NCI-H146 treated with DMSO at 0.1 percent for 48 hours (cell line): ENCODE data around the gene ETF1.
"Not testable (repeated sequence)": the region's sequence is repeated elsewhere in the genome, so short reads cannot be mapped to it uniquely, and the experiment has no call there.

Experiments
- DNase-seq: peaks from one replicate; lab custom pipeline; 2025; ENCODE audit not compliant: unreplicated experiment; lab: John Stamatoyannopoulos, UW

ETF1 gene

DNA sequence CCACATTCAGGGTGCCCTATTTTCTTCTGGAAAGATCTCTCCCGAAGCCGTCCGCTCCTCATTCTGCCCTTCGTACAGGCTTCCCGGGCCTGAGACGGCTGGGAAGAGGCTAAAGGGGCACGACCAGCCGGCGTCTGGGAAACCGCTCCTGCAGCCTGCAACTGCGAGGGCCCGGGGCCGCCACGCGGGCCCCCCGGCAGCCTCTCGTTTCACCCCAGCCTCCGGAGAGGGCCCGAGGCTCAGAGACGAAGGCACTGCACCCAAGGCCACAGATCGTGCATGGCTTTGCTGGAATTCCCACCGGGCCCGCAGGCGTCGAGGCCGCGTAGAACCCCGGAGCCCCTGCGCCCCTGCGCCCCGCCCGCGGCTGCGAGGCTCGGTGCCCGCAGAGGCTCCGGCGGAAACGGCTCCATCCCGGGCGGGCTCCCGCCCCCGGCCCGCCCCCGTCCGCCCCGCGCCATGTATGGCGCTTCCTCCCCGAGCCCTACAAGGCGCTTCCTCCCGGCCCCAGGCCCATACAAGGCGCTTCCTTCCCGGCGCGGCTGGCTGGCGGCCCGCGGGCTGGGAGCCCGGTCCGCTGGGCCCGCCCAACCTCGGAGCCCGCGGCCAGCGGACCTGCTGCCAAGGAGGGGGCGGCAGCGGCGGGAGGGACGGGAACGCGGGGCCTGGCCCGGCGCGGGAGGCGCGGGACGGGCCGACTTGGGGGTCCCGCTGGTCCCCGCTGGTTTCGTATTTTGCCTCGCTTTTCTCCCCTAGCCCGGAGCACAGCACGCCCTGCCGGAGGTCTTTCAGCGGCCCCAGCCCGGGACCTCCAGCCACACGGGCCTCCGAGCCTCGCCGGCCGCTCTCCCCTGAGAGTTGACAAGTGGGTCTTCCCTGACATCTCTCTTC is 51.1 kb downstream of the ETF1 start:
- peak; percentile 44 for DNase-seq

DNA sequence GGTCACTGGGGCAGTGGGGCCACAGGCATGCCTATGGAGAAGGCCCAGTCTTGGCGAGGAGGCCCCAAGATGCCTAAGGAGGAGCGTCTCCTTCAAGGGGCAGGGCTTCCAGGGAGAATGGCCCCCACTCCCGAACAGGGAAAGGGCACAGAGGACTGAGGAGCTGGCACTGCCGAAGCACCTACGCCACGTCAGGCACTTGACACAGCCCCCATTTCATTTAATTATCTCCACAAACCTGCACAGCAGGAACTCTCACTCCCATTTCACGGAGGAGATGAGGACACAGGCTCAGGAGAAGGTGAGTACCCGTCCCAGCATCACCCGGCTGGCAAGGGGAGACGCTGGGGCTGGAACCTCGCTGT is 51.8 kb downstream of the ETF1 start:
- DNase-seq: no peak

DNA sequence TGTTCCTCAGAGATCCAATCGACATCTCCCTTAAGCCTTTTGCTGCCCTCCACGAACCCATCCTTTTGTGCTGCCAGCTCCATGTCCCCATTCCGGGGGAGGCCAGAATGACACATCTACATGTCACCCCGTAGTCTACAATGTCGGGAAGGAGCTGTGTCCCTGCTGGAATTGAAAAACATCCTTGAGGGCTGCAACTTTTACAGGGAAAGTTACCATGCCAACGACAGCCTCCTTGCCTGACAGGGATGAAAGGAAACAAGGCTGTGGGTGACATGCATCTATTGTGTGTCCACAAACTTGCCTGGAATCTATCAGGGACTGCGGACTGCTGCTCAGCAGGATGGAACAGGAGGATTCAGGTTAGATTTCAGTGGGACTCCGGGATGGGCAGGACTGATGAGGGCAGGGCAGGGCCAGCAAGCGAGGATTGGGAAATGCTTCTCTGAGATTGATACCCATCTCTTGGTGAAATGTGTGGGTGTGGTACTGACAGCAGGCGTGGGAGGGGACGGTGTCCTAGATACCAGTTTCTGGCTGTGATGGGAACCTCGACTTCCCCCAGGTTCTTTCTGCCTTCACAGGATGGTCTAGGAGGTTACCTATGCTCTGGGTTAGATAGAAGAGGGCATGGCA is 52.3 kb downstream of the ETF1 start:
- no peak for DNase-seq

DNA sequence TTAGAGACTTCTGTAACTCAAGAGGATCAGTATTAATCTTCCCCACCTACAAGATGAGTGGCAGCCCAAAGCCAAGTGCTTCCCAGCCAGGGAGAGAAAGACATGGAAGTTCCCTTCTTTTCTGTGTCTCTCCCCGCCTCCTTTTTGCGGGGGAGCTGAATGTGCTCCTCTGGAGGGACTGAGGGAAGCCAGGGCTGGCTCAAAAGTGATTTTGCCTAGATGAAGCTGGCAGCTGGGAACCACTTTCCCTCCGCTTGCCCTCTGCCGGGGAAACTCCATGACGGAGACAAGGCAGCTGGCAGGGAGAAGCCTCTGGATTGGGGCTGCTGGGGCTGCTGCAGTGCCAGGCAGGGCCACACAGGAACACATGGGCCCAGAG is 53.4 kb downstream of the ETF1 start:
- DNase-seq: no peak

DNA sequence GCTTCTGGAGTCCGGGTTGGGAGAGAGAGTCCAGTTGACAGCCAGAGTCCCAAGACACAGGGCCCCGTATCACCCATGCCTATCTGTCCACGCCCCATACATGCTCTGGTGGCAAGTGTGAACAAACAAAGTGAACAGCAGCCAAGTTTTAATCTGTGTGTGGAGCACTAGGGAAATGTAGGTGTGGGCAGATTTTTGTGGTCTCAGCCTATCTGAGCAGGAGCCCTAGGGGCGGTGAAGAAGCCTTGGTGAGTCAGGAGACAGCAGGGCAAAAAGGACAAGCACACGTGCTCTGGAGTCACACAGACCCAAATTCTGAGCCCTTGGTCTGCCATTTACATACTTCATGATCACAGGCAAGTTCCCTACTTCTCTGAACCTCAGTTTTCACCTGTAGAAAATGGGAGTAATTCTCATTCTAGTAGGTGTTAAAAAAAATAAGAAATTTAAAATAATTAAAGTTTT is 54.5 kb downstream of the ETF1 start:
- no peak for DNase-seq

DNA sequence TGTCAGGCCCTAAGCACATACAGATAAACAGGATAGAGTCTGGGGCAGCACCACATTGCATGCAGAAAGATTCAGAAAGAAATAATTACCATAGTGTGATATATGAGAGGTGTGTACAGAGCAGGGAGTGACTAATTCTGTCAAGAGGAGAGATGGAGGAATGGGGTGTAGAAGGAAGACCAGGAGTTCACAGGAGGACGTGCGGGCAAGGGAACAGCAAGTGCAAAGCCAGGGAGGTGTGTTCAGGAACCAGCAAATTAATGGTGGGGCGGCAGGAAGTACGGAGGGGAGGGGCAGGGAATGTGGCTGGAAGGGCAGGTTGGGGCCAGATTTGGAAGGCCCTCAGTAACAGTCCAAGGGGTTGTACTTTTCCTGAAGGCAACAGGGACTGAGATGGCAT is 60.4 kb downstream of the ETF1 start:
- DNase-seq: no peak

DNA sequence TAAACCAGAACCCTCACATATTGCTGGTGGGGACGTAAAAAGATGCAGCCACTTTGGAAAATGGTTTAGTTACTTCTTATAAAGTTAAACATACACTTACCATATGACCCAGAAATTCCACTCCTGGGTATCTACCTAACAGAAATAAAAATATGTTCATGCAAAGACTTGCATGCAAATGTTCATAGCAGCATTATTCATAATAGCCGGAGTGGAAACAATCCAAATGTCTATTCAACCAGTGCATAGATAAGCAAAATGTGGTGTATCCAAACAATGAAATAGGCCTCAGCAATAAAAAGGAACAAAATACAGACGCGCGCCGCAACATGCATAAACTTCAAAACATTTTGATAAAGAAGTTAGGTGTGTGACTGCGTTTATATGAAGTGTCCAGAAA is 66.1 kb downstream of the ETF1 start:
- DNase-seq: no peak

DNA sequence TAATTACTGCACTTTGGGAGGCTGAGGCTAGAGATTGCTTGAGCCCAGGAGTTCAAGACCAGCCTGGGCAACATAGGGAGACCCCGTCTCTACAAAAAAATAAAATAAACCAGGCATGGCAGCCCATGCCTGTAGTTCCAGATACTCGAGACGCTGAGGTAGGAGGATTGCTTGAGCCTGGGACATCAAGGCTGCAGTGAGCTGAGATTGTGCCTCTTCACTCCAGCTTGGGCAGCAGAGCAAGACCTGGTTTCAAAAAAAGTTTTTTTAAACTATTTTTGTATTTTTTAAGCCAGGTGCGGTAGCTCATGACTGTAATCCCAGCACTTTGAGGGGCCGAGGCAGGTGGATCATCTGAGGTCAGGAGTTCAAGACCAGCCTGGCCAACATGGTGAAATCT is 69.9 kb downstream of the ETF1 start:
- DNase-seq: not testable (repeated sequence)

DNA sequence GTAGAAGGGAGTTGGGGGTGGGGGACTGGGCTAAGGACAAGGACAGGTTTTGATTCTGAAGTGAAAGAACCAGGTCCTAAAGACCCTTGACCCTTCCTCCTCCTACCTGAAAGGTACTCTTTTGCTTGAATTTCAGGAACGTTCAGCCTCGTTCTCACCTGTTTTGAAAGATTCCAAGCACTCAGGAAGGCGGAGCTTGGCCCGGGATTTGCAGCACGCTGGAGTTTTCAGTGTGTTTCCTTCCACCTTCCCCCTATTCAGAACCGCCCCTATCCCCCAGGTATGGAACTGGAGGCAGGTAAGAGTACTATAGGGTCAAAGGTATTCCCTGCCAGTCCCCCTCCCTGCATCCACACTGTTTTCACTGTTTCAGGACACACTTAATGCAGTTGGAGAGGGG is 70.7 kb downstream of the ETF1 start:
- DNase-seq: no peak

DNA sequence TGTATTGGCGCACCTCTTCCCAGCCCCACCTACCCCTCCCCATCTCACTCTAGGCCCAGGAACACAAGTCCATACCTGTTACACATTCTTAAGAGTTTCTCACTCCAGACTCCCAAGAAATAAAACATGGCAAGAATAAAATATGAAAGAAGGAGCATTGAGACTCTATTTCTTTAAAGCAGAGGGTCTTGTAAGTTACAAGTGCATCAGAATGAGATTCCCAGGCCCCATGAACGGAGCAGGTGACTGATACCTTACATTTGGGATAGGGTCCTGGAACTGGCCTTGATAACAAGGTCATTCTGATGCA is 72.0 kb downstream of the ETF1 start:
- DNase-seq: no peak

DNA sequence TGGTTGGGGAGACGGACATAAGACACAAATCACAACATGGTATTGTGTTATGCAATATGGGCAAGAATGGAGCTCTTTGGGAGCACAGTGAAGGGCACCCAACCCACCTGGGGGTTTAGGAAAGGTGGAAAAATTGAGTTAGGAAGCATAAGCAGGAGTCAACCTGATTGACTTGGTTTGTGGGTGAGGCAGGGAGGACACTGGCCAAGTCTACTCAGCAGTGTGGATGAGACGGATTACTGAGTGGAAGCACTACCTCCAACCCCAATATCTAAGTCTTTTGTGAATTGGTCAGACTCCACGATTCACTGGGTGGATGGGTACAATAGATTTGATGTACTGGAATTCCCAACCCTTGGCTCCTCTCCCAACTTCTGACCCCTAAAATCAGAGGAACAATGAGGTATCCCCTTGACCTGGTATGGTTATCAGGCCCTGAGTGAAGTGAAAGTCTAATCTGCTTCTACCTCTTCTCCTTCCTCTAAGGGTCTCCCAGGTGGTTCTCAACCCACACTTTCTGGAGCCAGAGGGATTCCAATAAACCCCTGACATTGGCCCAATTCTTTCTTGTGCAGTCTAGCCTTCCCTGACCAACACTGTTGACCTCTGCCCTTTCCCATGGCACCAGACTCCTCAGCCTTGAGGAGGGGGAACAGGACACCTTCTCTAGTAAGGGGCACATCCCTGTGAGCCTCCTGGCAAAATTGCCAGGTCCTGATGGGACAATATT is 72.5 kb downstream of the ETF1 start:
- no peak for DNase-seq

DNA sequence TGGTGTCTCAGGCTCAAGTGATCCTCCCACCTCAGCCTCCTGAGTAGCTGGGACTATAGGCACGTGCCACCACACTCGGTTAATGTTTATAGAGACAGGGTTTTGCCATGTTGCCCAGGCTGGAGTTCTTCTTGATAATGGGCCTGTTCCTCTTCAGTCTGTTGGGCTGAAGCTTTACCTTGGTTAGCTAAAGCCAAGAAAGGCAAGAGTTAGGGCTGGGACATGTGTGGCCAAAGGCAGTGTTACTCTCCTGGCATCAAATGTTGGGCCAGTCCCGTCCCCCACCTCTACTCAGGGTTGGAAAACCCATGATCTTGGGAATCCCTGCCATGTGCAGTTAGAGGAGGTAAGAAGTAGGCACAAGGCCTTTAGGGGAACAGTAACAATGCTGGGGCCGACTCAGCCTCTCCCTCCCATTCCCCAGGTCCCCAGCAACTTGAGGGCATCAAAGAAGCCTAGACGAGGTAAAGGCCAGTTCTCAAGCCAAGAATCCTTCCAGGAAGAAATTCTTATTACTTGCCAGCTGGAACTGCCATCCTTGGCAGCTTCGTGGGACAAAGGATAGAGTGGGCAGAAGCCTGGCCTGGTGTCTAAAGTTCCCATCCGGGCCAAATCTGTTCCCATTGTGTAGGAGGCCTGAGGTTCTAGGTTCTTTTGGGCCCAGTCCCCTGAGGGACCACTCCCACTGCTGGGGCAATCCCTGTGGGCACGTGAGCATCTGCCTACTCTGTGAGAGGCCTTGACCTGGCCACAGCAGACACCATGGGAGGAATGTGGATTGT is 73.3 kb downstream of the ETF1 start:
- no peak for DNase-seq

DNA sequence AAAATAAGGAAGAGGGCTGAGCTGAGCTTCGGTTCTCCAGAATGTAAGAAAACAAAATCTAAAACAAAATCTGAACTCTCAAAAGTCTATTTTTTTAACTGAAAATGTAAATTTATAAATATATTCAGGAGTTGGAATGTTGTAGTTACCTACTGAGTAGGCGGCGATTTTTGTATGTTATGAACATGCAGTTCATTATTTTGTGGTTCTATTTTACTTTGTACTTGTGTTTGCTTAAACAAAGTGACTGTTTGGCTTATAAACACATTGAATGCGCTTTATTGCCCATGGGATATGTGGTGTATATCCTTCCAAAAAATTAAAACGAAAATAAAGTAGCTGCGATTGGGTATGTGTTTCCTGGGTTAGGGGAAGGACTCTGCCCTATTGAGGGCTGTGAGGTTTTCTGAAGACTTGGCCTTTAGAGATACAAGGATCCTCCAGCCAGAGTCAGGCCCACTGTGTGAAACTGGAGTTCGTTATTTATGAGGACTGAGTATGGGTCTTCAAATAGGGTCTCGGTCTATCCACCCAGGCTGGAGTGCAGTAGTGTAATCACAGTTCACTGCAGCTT is 74.0 kb downstream of the ETF1 start:
- DNase-seq: no peak

DNA sequence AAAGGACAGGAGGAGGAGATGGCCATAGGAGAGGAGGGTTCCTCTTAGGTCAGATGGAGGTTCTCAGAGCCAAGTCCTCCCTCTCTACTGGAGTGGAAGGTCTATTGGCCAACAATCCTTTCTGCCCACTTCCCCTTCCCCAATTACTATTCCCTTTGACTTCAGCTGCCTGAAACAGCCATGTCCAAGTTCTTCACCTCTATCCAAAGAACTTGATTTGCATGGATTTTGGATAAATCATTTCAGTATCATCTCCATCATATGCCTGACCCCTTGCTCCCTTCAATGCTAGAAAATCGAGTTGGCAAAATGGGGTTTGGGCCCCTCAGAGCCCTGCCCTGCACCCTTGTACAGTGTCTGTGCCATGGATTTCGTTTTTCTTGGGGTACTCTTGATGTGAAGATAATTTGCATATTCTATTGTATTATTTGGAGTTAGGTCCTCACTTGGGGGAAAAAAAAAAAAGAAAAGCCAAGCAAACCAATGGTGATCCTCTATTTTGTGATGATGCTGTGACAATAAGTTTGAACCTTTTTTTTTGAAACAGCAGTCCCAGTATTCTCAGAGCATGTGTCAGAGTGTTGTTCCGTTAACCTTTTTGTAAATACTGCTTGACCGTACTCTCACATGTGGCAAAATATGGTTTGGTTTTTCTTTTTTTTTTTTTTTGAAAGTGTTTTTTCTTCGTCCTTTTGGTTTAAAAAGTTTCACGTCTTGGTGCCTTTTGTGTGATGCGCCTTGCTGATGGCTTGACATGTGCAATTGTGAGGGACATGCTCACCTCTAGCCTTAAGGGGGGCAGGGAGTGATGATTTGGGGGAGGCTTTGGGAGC is 74.7 kb downstream of the ETF1 start:
- DNase-seq: no peak

DNA sequence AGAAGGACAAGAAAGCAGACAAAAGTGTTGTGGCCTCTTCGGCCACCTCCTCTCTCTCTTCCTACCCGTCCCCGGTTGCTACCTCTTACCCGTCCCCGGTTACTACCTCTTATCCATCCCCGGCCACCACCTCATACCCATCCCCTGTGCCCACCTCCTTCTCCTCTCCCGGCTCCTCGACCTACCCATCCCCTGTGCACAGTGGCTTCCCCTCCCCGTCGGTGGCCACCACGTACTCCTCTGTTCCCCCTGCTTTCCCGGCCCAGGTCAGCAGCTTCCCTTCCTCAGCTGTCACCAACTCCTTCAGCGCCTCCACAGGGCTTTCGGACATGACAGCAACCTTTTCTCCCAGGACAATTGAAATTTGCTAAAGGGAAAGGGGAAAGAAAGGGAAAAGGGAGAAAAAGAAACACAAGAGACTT is 75.3 kb downstream of the ETF1 start:
- no peak for DNase-seq

DNA sequence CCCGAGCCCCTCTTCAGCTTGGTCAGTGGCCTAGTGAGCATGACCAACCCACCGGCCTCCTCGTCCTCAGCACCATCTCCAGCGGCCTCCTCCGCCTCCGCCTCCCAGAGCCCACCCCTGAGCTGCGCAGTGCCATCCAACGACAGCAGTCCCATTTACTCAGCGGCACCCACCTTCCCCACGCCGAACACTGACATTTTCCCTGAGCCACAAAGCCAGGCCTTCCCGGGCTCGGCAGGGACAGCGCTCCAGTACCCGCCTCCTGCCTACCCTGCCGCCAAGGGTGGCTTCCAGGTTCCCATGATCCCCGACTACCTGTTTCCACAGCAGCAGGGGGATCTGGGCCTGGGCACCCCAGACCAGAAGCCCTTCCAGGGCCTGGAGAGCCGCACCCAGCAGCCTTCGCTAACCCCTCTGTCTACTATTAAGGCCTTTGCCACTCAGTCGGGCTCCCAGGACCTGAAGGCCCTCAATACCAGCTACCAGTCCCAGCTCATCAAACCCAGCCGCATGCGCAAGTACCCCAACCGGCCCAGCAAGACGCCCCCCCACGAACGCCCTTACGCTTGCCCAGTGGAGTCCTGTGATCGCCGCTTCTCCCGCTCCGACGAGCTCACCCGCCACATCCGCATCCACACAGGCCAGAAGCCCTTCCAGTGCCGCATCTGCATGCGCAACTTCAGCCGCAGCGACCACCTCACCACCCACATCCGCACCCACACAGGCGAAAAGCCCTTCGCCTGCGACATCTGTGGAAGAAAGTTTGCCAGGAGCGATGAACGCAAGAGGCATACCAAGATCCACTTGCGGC is 75.9 kb downstream of the ETF1 start:
- no peak for DNase-seq

DNA sequence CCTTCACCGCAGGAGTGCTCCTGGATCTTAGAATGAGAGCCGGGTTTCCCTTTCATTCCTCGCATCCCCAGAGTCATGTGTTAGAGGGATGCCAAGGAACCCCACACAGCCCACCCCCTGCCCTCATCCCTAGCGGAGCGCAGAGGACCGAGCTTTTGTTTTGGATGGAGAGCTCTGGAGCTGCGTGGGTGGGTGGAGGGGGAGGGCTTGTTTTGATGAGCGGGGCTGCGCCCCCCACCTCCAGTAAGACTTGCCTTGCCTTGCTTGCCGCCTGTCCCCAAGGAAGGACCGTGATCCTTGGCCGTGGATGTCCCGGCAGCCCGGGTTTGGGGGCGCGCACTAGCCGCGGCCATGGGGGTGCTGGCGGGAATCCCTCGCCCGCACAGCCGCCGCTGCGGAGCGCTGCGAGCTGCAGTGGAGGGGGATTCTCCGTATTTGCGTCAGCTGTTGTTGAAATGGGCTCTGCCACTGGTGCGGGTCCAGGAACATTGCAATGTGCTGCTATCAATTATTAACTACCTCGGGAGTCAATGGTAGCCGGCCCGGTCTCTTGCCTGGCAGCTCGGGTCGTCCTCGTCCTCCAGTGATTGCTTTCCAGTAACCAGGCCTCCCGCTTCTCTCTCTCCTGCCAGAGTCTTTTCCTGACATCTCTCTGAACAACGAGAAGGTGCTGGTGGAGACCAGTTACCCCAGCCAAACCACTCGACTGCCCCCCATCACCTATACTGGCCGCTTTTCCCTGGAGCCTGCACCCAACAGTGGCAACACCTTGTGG is 76.7 kb downstream of the ETF1 start:
- DNase-seq: no peak

DNA sequence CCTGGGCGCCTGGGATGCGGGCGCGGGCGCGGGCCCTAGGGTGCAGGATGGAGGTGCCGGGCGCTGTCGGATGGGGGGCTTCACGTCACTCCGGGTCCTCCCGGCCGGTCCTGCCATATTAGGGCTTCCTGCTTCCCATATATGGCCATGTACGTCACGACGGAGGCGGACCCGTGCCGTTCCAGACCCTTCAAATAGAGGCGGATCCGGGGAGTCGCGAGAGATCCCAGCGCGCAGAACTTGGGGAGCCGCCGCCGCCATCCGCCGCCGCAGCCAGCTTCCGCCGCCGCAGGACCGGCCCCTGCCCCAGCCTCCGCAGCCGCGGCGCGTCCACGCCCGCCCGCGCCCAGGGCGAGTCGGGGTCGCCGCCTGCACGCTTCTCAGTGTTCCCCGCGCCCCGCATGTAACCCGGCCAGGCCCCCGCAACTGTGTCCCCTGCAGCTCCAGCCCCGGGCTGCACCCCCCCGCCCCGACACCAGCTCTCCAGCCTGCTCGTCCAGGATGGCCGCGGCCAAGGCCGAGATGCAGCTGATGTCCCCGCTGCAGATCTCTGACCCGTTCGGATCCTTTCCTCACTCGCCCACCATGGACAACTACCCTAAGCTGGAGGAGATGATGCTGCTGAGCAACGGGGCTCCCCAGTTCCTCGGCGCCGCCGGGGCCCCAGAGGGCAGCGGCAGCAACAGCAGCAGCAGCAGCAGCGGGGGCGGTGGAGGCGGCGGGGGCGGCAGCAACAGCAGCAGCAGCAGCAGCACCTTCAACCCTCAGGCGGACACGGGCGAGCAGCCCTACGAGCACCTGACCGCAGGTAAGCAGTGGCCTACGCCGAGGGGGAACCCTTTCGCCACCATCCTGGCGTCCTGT is 77.5 kb downstream of the ETF1 start, which contains the start of gene EGR1:
EGR1 (plus strand) TSS at position 219 of the 864 bp plus-strand sequence; CDS start at position 502, 283 bp downstream.
- DNase-seq: peak; percentile 79
